Measurements from ENCODE around the gene MRPL36.
A peak's percentile ranks its signal among the peaks of the same experiment; 100 is the strongest.
"Not testable (repeated sequence)": the region's sequence is repeated elsewhere in the genome, so short reads cannot be mapped to it uniquely, and the experiment has no call there.

Gene MRPL36

GRCh38 chr5:1799602-1800471, at the start of gene MRPL36:
MRPL36 (minus strand) TSS chr5:1799837; CDS start chr5:1798935, 902 bp downstream.
- Mint-ChIP-seq H3K4me1 (peaks cover 59% of the 10 kb centered on the region), H3K4me3 (peak within 1 kb of the TSS; percentile 94), H3K27ac (peak within 1 kb of the TSS; percentile 94), H3K36me3 (ENCODE audit: low read depth) (peaks cover 51% of the 10 kb centered on the region), H3K27me3 (no peaks in the 10 kb centered on the region), H3K9me3 (no peaks in the 10 kb centered on the region)
- DNase-seq (peak; percentile 93), ATAC-seq (peak; percentile 72)

DNA sequence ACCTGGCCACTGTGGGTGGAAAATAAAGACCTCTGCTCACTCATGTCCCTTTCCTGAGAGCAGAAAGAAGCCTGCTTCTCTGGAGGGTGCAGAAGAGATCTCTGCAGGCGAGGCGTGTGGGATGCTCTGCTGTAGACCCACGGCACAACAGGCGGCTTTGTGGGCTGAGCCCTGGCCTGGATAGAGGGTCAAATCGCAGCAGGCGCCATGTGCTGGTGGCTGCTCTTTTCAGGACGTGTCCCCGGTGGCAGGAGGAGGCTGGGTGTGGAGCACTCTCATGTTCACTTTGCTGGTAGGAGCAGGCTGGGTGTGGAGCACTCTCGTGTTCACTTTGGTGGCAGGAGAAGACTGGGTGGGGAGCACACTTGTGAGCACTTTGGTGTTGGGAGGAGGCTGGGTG, 48.0 kb upstream of the MRPL36 start:
- H3K4me1 Mint-ChIP-seq: no peaks in the 10 kb centered on the region
- no peak overlapping the region for H3K4me3 Mint-ChIP-seq
- ATAC-seq (no peak), DNase-seq (no peak)
- H3K27me3 Mint-ChIP-seq: peaks cover 15% of the 10 kb centered on the region
- no peaks in the 10 kb centered on the region for H3K36me3 Mint-ChIP-seq (ENCODE audit: low read depth)
- H3K27ac Mint-ChIP-seq: no peak overlapping the region
- H3K9me3 Mint-ChIP-seq: no peaks in the 10 kb centered on the region

DNA sequence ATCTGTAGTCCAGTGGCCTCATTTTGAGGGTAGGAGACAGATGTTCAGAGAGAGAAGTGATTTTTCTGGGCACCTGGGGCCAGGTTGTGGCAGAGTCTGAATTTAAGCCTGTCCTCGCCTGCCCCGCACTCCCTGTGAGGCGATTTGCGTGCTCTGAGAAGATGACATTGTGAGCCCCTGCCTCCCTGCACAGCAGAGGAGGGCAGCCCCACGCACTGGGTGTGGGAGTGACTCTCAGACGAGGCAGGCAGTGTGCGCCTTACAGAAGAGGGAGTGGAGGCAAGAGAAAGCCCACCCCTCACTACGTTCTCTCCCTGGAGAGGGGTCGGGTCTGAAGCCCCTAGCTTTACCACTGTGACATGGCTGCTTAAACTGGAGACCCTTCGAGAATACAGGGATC, 47.4 kb upstream of the MRPL36 start:
- Mint-ChIP-seq H3K36me3 (ENCODE audit: low read depth) (no peaks in the 10 kb centered on the region), H3K27me3 (peaks cover 14% of the 10 kb centered on the region), H3K4me3 (no peak overlapping the region), H3K4me1 (no peaks in the 10 kb centered on the region), H3K9me3 (no peaks in the 10 kb centered on the region), H3K27ac (no peak overlapping the region)
- no peak for ATAC-seq
- no peak for DNase-seq

DNA sequence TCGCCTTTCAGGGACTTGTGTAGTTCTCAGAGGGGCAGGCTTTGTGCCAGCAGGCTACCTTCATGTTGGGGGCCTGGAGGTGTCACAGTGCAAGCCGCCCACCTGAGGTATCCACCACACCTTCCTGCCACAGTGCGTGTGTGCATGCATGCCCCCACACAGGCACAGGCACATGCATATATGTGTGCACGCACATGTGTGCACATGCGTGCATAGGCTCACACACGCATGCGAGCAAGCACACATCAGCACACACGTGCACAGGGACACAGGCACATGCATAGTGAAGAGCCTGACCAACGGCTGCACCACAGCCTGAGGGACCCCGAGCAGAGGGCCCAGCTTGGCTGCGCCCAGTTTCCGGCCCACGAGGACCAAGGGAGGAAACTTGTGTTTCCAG, 46.9 kb upstream of the MRPL36 start:
- DNase-seq (no peak), ATAC-seq (no peak)
- no peak overlapping the region for H3K27ac Mint-ChIP-seq
- no peaks in the 10 kb centered on the region for H3K4me1 Mint-ChIP-seq
- no peak overlapping the region for H3K4me3 Mint-ChIP-seq
- peaks cover 17% of the 10 kb centered on the region for H3K27me3 Mint-ChIP-seq
- H3K36me3 Mint-ChIP-seq (ENCODE audit: low read depth): no peaks in the 10 kb centered on the region
- no peaks in the 10 kb centered on the region for H3K9me3 Mint-ChIP-seq

GRCh38 chr5:1845696-1846095, 46.1 kb upstream of the MRPL36 start:
- no peak overlapping the region for H3K27ac Mint-ChIP-seq
- peaks cover 14% of the 10 kb centered on the region for H3K27me3 Mint-ChIP-seq
- no peaks in the 10 kb centered on the region for H3K4me1 Mint-ChIP-seq
- no peaks in the 10 kb centered on the region for H3K36me3 Mint-ChIP-seq (ENCODE audit: low read depth)
- DNase-seq (no peak), ATAC-seq (no peak)
- no peak overlapping the region for H3K4me3 Mint-ChIP-seq
- H3K9me3 Mint-ChIP-seq: no peaks in the 10 kb centered on the region

GRCh38 chr5:1844708-1845436, 45.2 kb upstream of the MRPL36 start:
- no peaks in the 10 kb centered on the region for H3K4me1 Mint-ChIP-seq
- no peak overlapping the region for H3K27ac Mint-ChIP-seq
- no peak overlapping the region for H3K4me3 Mint-ChIP-seq
- no peaks in the 10 kb centered on the region for H3K36me3 Mint-ChIP-seq (ENCODE audit: low read depth)
- H3K9me3 Mint-ChIP-seq: no peaks in the 10 kb centered on the region
- peaks cover 13% of the 10 kb centered on the region for H3K27me3 Mint-ChIP-seq
- ATAC-seq (no peak), DNase-seq (no peak)

GRCh38 chr5:1843761-1844160, 44.1 kb upstream of the MRPL36 start:
- H3K4me3 Mint-ChIP-seq; H3K36me3 Mint-ChIP-seq (ENCODE audit: low read depth); H3K27ac Mint-ChIP-seq; ATAC-seq; H3K4me1 Mint-ChIP-seq; DNase-seq; H3K9me3 Mint-ChIP-seq: not testable (repeated sequence)
- H3K27me3 Mint-ChIP-seq: peaks cover 18% of the 10 kb centered on the region

- H3K27me3 Mint-ChIP-seq: peaks cover 16% of the 10 kb centered on the region
- H3K27ac Mint-ChIP-seq: no peak overlapping the region
- H3K36me3 Mint-ChIP-seq (ENCODE audit: low read depth): no peaks in the 10 kb centered on the region
- ATAC-seq (no peak), DNase-seq (no peak)
- no peaks in the 10 kb centered on the region for H3K4me1 Mint-ChIP-seq
- no peak overlapping the region for H3K4me3 Mint-ChIP-seq
- no peaks in the 10 kb centered on the region for H3K9me3 Mint-ChIP-seq
These were observed 42.6 kb upstream of the MRPL36 start for GRCh38 chr5:1842004-1842819.

- Mint-ChIP-seq H3K4me3 (no peak overlapping the region), H3K9me3 (no peaks in the 10 kb centered on the region), H3K27ac (no peak overlapping the region), H3K36me3 (ENCODE audit: low read depth) (no peaks in the 10 kb centered on the region), H3K27me3 (peaks cover 16% of the 10 kb centered on the region), H3K4me1 (no peaks in the 10 kb centered on the region)
- ATAC-seq: no peak
- DNase-seq: no peak
These were observed 41.3 kb upstream of the MRPL36 start for GRCh38 chr5:1840741-1841521.

GRCh38 chr5:1840071-1840547, 40.5 kb upstream of the MRPL36 start:
- DNase-seq (no peak), ATAC-seq (no peak)
- Mint-ChIP-seq H3K27ac (no peak overlapping the region), H3K4me3 (no peak overlapping the region), H3K36me3 (ENCODE audit: low read depth) (no peaks in the 10 kb centered on the region), H3K27me3 (peaks cover 16% of the 10 kb centered on the region), H3K9me3 (no peaks in the 10 kb centered on the region), H3K4me1 (no peaks in the 10 kb centered on the region)

DNA sequence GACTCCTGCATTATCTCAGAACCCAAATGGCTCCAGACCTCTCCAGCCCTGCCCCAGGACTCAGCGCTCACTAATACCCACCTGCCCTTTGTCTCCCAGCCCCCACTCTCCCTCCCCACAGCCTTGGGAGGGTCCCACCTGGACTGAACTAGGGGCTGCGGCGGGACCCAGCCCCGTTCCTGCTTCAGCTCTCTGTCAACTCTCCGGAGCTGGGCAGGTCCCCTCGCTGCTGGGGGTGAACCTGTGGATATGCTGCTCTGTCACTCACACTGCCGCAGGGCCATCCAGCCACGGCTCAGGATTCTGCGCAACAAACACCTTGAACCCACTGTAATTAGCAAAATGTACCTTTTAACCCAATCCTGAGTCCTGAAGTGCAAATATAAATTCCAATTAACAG, 38.4 kb upstream of the MRPL36 start:
- no peak overlapping the region for H3K4me3 Mint-ChIP-seq
- no peak overlapping the region for H3K27ac Mint-ChIP-seq
- no peaks in the 10 kb centered on the region for H3K36me3 Mint-ChIP-seq (ENCODE audit: low read depth)
- H3K9me3 Mint-ChIP-seq: no peaks in the 10 kb centered on the region
- H3K4me1 Mint-ChIP-seq: no peaks in the 10 kb centered on the region
- ATAC-seq (no peak), DNase-seq (no peak)
- peaks cover 16% of the 10 kb centered on the region for H3K27me3 Mint-ChIP-seq

- H3K4me1 Mint-ChIP-seq: no peaks in the 10 kb centered on the region
- peaks cover 16% of the 10 kb centered on the region for H3K27me3 Mint-ChIP-seq
These were observed 37.5 kb upstream of the MRPL36 start for GRCh38 chr5:1836891-1837880.

More at GRCh38 chr5:1836891-1837880, 37.5 kb upstream of the MRPL36 start:
- ATAC-seq (no peak), DNase-seq (no peak)
- no peaks in the 10 kb centered on the region for H3K9me3 Mint-ChIP-seq
- H3K4me3 Mint-ChIP-seq: no peak overlapping the region
- no peak overlapping the region for H3K27ac Mint-ChIP-seq
- H3K36me3 Mint-ChIP-seq (ENCODE audit: low read depth): no peaks in the 10 kb centered on the region
